ENCODE measurements around the gene FARS2. TPM values are rescaled to one million over a fixed set of nuclear protein-coding genes. Genes with fewer than 3 reads are reported as not detected.

FARS2 gene
- total RNA-seq, 1 experiment from 2014 or later: 13.8 TPM

DNA sequence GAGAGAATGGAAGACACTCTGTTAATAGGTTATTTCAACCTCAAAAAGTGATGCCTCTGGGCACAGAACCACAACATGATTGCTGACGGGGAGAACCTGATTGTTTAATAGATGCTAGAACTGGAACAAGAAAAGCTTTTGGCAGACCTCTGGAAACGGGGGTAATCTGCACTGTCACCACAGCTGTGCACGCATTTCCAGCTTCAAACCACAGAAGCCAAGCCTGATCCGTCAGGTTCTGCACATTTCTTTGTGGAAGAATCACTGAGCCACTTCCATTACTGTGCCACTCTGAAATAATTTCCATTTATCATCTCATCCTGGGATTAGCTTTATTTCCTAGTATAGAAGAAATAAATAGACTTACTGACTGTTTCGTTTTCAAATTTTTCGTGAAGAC, 309.3 kb downstream of the FARS2 start:
- Histone ChIP-seq H3K27ac (ENCODE audit: low read depth, low read length) (no peak overlapping the region), H3K27me3 (ENCODE audit: insufficient read depth, low read length) (no peaks in the 10 kb centered on the region), H3K9me3 (ENCODE audit: control insufficient read depth in 1 of 2, insufficient read depth in 1 of 2, low read depth in 1 of 2, low read length in 2 of 2) (no peaks in the 10 kb centered on the region), H3K79me2 (ENCODE audit: insufficient read depth, low read length) (no peaks in the 10 kb centered on the region), H3K4me3 (replicated peaks in 1 of 2; ENCODE audit: low read depth in 1 of 2, low read length in 2 of 2) (no peak overlapping the region), H3K4me1 (ENCODE audit: control insufficient read depth in 1 of 2, insufficient read depth in 2 of 2, low read length in 2 of 2) (0 out of 4 replicates have a peak, but pooled peaks cover 0 to 3% of the 10 kb centered on the region in 2 experiments), H2AFZ (ENCODE audit: low read depth, low read length, poor library complexity, severe bottlenecking) (no peak overlapping the region), H3K4me2 (ENCODE audit: low read length) (no peak overlapping the region), H4K20me1 (ENCODE audit: insufficient read depth) (no peaks in the 10 kb centered on the region), H3K36me3 (ENCODE audit: control insufficient read depth in 1 of 2, insufficient read depth in 2 of 2, low read length in 2 of 2) (no peaks in the 10 kb centered on the region), H3K9ac (ENCODE audit: low read length) (no peak overlapping the region), H3K9me2 (ENCODE audit: insufficient read depth) (no peaks in the 10 kb centered on the region)
- ChIA-PET CTCF (no interaction called here), POLR2A (no interaction called here), RAD21 (ENCODE audit: low non-redundant PET in 1 of 2, low total read pairs in 2 of 2, uncharacterized antibody in 2 of 2, unreplicated experiment in 2 of 2) (no interaction called here)
- ATAC-seq: no peak
- no peak for DNase-seq (ENCODE audit: low read depth, low spot score)
- no peak for TF ChIP-seq POLR2AphosphoS5 (IDR thresholded peaks at IDR 0.05; ENCODE audit: low read depth, low read length)
- no TSS peak for BruUV-seq (replicated peaks)
- intact Hi-C loops (cut with micrococcal nuclease): no loop called here

DNA sequence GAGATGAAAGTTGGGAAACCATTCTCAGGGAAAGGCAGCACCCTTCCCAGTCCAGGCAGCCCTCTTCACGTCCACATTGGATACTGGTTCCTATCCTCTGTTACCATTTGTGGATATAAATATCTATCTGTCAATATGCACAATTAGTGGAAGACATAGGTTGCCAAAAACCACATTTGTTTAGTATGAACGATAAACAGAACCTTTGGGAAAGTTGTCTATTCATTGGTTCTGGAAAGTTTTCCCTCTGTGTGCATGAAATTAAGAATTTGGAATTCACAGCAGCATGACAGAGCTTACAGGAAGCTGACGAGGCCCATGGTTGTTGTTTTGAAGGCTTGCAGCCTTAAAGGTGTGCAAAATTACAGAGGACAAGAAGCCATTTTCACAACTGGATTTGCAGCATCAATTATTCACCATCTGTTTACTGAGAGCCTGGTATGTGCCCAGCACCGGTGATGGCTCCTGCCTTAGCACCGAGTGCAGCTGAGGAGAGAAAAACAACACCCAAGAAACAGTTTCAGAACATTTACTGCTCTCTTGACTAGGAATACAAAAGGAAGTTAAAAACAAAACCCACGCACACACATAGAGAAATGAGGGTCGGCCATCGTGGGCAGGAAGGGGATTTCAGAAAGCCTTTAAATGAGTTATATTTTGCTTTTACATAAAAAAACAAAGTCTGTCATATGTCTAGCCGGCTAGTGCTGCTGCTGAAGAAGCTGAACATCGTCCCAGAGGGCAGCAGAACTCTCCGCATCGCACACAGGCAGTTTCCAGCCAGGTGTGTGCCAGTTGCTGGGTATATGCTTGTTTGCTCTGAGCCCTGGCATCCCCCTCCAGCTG, 319.6 kb downstream of the FARS2 start:
- Histone ChIP-seq H3K9me3 (ENCODE audit: control insufficient read depth in 1 of 2, insufficient read depth in 1 of 2, low read depth in 1 of 2, low read length in 2 of 2) (no peaks in the 10 kb centered on the region), H3K27ac (ENCODE audit: low read depth, low read length) (no peak overlapping the region), H3K4me1 (ENCODE audit: control insufficient read depth in 1 of 2, insufficient read depth in 2 of 2, low read length in 2 of 2) (no peaks in the 10 kb centered on the region), H2AFZ (ENCODE audit: low read depth, low read length, poor library complexity, severe bottlenecking) (no peak overlapping the region), H3K9me2 (ENCODE audit: insufficient read depth) (no peaks in the 10 kb centered on the region), H3K36me3 (ENCODE audit: control insufficient read depth in 1 of 2, insufficient read depth in 2 of 2, low read length in 2 of 2) (no peaks in the 10 kb centered on the region), H3K4me3 (replicated peaks in 1 of 2; ENCODE audit: low read depth in 1 of 2, low read length in 2 of 2) (no peak overlapping the region), H3K4me2 (ENCODE audit: low read length) (no peak overlapping the region), H4K20me1 (ENCODE audit: insufficient read depth) (no peaks in the 10 kb centered on the region), H3K27me3 (ENCODE audit: insufficient read depth, low read length) (no peaks in the 10 kb centered on the region), H3K79me2 (ENCODE audit: insufficient read depth, low read length) (no peaks in the 10 kb centered on the region), H3K9ac (ENCODE audit: low read length) (no peak overlapping the region)
- intact Hi-C loops (cut with micrococcal nuclease): no loop called here
- no TSS peak for BruUV-seq (replicated peaks)
- DNase-seq (ENCODE audit: low read depth, low spot score) (no peak), ATAC-seq (no peak)
- no peak for TF ChIP-seq SRF (IDR thresholded peaks at IDR 0.05; ENCODE audit: low read depth)
- TF ChIP-seq EZH2 (IDR thresholded peaks at IDR 0.05): no peak
- TF ChIP-seq, protein P1, sequence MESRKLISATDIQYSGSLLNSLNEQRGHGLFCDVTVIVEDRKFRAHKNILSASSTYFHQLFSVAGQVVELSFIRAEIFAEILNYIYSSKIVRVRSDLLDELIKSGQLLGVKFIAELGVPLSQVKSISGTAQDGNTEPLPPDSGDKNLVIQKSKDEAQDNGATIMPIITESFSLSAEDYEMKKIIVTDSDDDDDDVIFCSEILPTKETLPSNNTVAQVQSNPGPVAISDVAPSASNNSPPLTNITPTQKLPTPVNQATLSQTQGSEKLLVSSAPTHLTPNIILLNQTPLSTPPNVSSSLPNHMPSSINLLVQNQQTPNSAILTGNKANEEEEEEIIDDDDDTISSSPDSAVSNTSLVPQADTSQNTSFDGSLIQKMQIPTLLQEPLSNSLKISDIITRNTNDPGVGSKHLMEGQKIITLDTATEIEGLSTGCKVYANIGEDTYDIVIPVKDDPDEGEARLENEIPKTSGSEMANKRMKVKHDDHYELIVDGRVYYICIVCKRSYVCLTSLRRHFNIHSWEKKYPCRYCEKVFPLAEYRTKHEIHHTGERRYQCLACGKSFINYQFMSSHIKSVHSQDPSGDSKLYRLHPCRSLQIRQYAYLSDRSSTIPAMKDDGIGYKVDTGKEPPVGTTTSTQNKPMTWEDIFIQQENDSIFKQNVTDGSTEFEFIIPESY (IDR thresholded peaks at IDR 0.05; ENCODE audit: extremely low read depth, insufficient replicate concordance, low read length): no peak
- no peak for TF ChIP-seq TCF7L2 (IDR thresholded peaks at IDR 0.05; ENCODE audit: borderline replicate concordance, extremely low read depth, insufficient read depth, insufficient read length)
- TF ChIP-seq CEBPB (IDR thresholded peaks at IDR 0.05; ENCODE audit: low read depth): no peak
- TF ChIP-seq ZFX (IDR thresholded peaks at IDR 0.05): no peak
- TF ChIP-seq POLR2A (IDR thresholded peaks at IDR 0.05; ENCODE audit: borderline replicate concordance, extremely low read depth, insufficient read depth, insufficient read length): no peak
- TF ChIP-seq, protein P2, sequence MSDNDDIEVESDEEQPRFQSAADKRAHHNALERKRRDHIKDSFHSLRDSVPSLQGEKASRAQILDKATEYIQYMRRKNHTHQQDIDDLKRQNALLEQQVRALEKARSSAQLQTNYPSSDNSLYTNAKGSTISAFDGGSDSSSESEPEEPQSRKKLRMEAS (IDR thresholded peaks at IDR 0.05): no peak
- TF ChIP-seq POLR2AphosphoS5 (IDR thresholded peaks at IDR 0.05; ENCODE audit: low read depth, low read length): no peak
- no peak for TF ChIP-seq ELF1 (IDR thresholded peaks at IDR 0.05; ENCODE audit: borderline replicate concordance, low read depth)
- TF ChIP-seq EGR1 (IDR thresholded peaks at IDR 0.05; ENCODE audit: low read depth): no peak
- TF ChIP-seq ZNF274 (IDR thresholded peaks at IDR 0.05; ENCODE audit: low read depth, low read length): no peak
- TF ChIP-seq SIN3A (IDR thresholded peaks at IDR 0.05; ENCODE audit: low read depth): no peak
- no peak for TF ChIP-seq SP1 (IDR thresholded peaks at IDR 0.05; ENCODE audit: low read depth)
- TF ChIP-seq, protein P3, sequence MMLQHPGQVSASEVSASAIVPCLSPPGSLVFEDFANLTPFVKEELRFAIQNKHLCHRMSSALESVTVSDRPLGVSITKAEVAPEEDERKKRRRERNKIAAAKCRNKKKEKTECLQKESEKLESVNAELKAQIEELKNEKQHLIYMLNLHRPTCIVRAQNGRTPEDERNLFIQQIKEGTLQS (IDR thresholded peaks at IDR 0.05): no peak
- TF ChIP-seq RAD21 (IDR thresholded peaks at IDR 0.05; ENCODE audit: low read depth): no peak
- TF ChIP-seq CBX3 (IDR thresholded peaks at IDR 0.05; ENCODE audit: low read depth): no peak
- TF ChIP-seq JUND (IDR thresholded peaks at IDR 0.05): no peak
- TF ChIP-seq EZH2phosphoT487 (IDR thresholded peaks at IDR 0.05; ENCODE audit: borderline replicate concordance): no peak
- TF ChIP-seq FOSL1 (IDR thresholded peaks at IDR 0.05; ENCODE audit: low read depth): no peak
- ChIA-PET RAD21 (ENCODE audit: low non-redundant PET in 1 of 2, low total read pairs in 2 of 2, uncharacterized antibody in 2 of 2, unreplicated experiment in 2 of 2) (no interaction called here), POLR2A (no interaction called here), CTCF (no interaction called here)

All from HCT116 (cell line).